Neural cell (in vitro differentiated cells): ENCODE data around the gene MMP14.

Source experiments
- CTCF ChIP-seq: fragments of 450-650 bp; IDR thresholded peaks from 2 replicates; pipeline ENCODE4 v1.5.1; 2014; ENCODE audit warnings: antibody characterized with exemption, mild to moderate bottlenecking, moderate library complexity; ENCODE audit not compliant: poor library complexity, severe bottlenecking
- EP300 ChIP-seq: fragments of 450-650 bp; conservative IDR thresholded peaks from 2 replicates; pipeline ENCODE4 v1.6.1; 2014; ENCODE audit warnings: antibody characterized with exemption, mild to moderate bottlenecking, moderate library complexity; ENCODE audit not compliant: poor library complexity, severe bottlenecking
- EZH2 ChIP-seq: fragments of 200-600, 300-800 bp; shearing (Covaris generic), sonication (generic); IDR thresholded peaks from 2 replicates; pipeline ENCODE4 v1.6.1; 2014; ENCODE audit warnings: antibody characterized with exemption, low read length, borderline replicate concordance, mild to moderate bottlenecking; ENCODE audit not compliant: insufficient read depth, poor library complexity, severe bottlenecking
- MXI1 ChIP-seq: fragments of 450-650 bp; conservative IDR thresholded peaks from 2 replicates; pipeline ENCODE4 v1.6.1; 2014; ENCODE audit warnings: antibody characterized with exemption, mild to moderate bottlenecking; ENCODE audit not compliant: poor library complexity, severe bottlenecking
- POLR2AphosphoS5 ChIP-seq: IDR thresholded peaks from 2 replicates; pipeline ENCODE4 v1.6.1; 2012
- RAD21 ChIP-seq: fragments of 450-650 bp; conservative IDR thresholded peaks from 2 replicates; pipeline ENCODE4 v1.6.1; 2014; ENCODE audit warnings: antibody characterized with exemption, mild to moderate bottlenecking, moderate library complexity
- REST ChIP-seq: IDR thresholded peaks from 2 replicates; pipeline ENCODE4 v1.6.1; 2012; ENCODE audit warnings: borderline replicate concordance
- SMC3 ChIP-seq: fragments of 450-650 bp; conservative IDR thresholded peaks from 2 replicates; pipeline ENCODE4 v1.6.1; 2014; ENCODE audit warnings: antibody characterized with exemption, mild to moderate bottlenecking, moderate library complexity; ENCODE audit not compliant: poor library complexity
- TAF1 ChIP-seq: IDR thresholded peaks from 2 replicates; pipeline ENCODE4 v1.6.1; 2012; ENCODE audit warnings: low read depth

- TF ChIP-seq REST (no peak), CTCF (no peak), EZH2 (no peak), SMC3 (no peak), POLR2AphosphoS5 (no peak), EP300 (no peak), TAF1 (no peak), RAD21 (no peak), MXI1 (no peak)
These were observed 28.6 kb downstream of the MMP14 start for GRCh38 chr14:22864979-22865378.
